Spleen (tissue), 11 donors: ENCODE data around the gene NEURL4. TPM values are rescaled to one million over a fixed set of nuclear protein-coding genes. Genes with fewer than 3 reads are reported as not detected.

Experiments
- DNase-seq: peaks from one replicate; pipeline ENCODE4 v3.0.0-alpha.2; 2020
- H3K27ac ChIP-seq, 8 donors: fragments of 200-600 bp; sonication (generic) in 7 of 8; 1 replicate in 4 of 8; 2 replicates in 4 of 8; pipeline versions ENCODE4 v1.5.0 to v1.8.0; 2016 to 2021; ENCODE audit warnings: inconsistent platforms in 4 of 8, mild to moderate bottlenecking in 4 of 8, moderate library complexity in 1 of 8
- H3K27me3 ChIP-seq, 7 donors: fragments of 200-600 bp; sonication (generic) in 6 of 7; replicated peaks in 1 of 7; 1 replicate in 4 of 7; 2 replicates in 3 of 7; pipeline versions ENCODE4 v1.5.0 to v1.8.0; 2016 to 2021; ENCODE audit warnings: inconsistent platforms in 3 of 7, mild to moderate bottlenecking in 1 of 7
- H3K36me3 ChIP-seq, 6 donors: fragments of 200-600 bp; sonication (generic) in 5 of 6; 1 replicate in 4 of 6; 2 replicates in 2 of 6; pipeline versions ENCODE4 v1.5.0 to v1.8.0; 2016 to 2021; ENCODE audit warnings: inconsistent platforms in 2 of 6
- H3K4me1 ChIP-seq, 6 donors: fragments of 200-600 bp; sonication (generic) in 5 of 6; 1 replicate in 3 of 6; 2 replicates in 3 of 6; pipeline versions ENCODE4 v1.5.0 to v1.8.0; 2016 to 2021; ENCODE audit warnings: inconsistent platforms in 3 of 6
- H3K4me3 ChIP-seq, 8 donors: fragments of 200-600 bp; sonication (generic) in 7 of 8; 1 replicate in 4 of 8; 2 replicates in 4 of 8; pipeline versions ENCODE4 v1.5.0 to v1.8.0; 2016 to 2021; ENCODE audit warnings: inconsistent platforms in 4 of 8, mild to moderate bottlenecking in 4 of 8, moderate library complexity in 2 of 8
- H3K9me3 ChIP-seq, 8 donors: fragments of 200-600 bp; sonication (generic) in 7 of 8; 1 replicate in 4 of 8; 2 replicates in 4 of 8; pipeline versions ENCODE4 v1.5.0 to v1.8.0; 2016 to 2021; ENCODE audit warnings: inconsistent platforms in 4 of 8
- CTCF ChIP-seq, 11 experiments: fragments of 200-600 bp in 7 of 11; fragments of 450-650 bp in 4 of 11; sonication (generic) in 4 of 11; IDR thresholded peaks in 8 of 11; conservative IDR thresholded peaks in 3 of 11; 1 replicate in 7 of 11; 2 replicates in 4 of 11; pipeline versions ENCODE4 v1.4.0 to v1.8.0; 2016 to 2021; ENCODE audit warnings: antibody characterized with exemption in 11 of 11, inconsistent platforms in 4 of 11, mild to moderate bottlenecking in 1 of 11
- POLR2A ChIP-seq, 3 donors: fragments of 450-650 bp; IDR thresholded peaks; one replicate each; pipeline ENCODE4 v1.5.1; 2017; ENCODE audit warnings: antibody characterized with exemption in 3 of 3, mild to moderate bottlenecking in 1 of 3
- POLR2AphosphoS5 ChIP-seq, 3 donors: sonication (generic); formaldehyde crosslinking; IDR thresholded peaks; one replicate each; pipeline ENCODE4 v1.5.1; 2017; ENCODE audit warnings: antibody characterized with exemption in 3 of 3
- WGBS, 5 donors: extraction: QIAGEN DNeasy Blood & Tissue Kit in 3 of 5; methylation state at CpG; one replicate each; pipeline versions ENCODE4 v1.1.5 to v1.1.7; 2013 to 2018; 5-methylcytosine and 5-hydroxymethylcytosine counted together
- intact Hi-C: fragments of 100-400 bp; cut with DNase I; formaldehyde crosslinking; loops from one replicate; pipeline ENCODE4 v1.15.0; 2023; ENCODE audit warnings: low total_unique reads
- polyA plus RNA-seq, 3 donors: library from polyadenylated mRNA; stranded (reverse); fragments of 200-250 nt; gene quantifications; one replicate each; pipeline ENCODE4 v1.2.1, GENCODE V29; 2013
- total RNA-seq, 7 donors: library from RNA; depleted of rRNA in 3 of 7; stranded (reverse); fragments of >200 nt in 3 of 7; fragmentation: NEBNext Ultra II Directional in 4 of 7; extraction: Animal tissue kit (Norgen Biotek cat#: 25700) in 4 of 7; gene quantifications; one replicate each; pipeline versions ENCODE4 v1.1.0 to v1.2.1, GENCODE V29; 2016 to 2021
- donor health status: healthy with polysubstance abuse.
- donor health status: DM: no; HTN: no; CAD: no; lungs with moderate emphysema.
- donor health status: DM: no; HTN: no; CAD: no.
- donor health status: Bipolar disorder and iron deficiency.
- donor health status: healthy.
- donor health status: DM: no; HTN: no; CAD: no.
- donor health status: DM: yes; HTN: yes; CAD: no.

The NEURL4 gene
- total and polyA plus RNA-seq, 10 donors: 16.5 to 53.9 (median 40.3) TPM

- intact Hi-C loops: no loop called here
- 80 to 95% (median 91%) methylated on average over 1 of the region's 1 CpG for WGBS, 5 donors
- peak overlapping the region in 4 of 8 donors; percentile 80 to 95 (median 86) for H3K4me3 ChIP-seq
Measured at GRCh38 chr17:7328009-7328408, 1.1 kb downstream of the NEURL4 start.

GRCh38 chr17:7327501-7327900, 1.6 kb downstream of the NEURL4 start:
- Histone ChIP-seq H3K9me3 (no peaks in the 10 kb centered on the region), H3K4me1 (peaks cover 8 to 64% (median 43%) of the 10 kb centered on the region in 6 donors), H3K4me3 (no peak overlapping the region), H3K36me3 (peaks cover 0 to 50% (median 35%) of the 10 kb centered on the region in 6 donors), H3K27ac (no peak overlapping the region), H3K27me3 (no peaks in the 10 kb centered on the region)
- no peak for DNase-seq
- TF ChIP-seq CTCF (IDR thresholded peaks at IDR 0.05 in 8 of 11, conservative IDR thresholded peaks at IDR 0.05 in 3 of 11): no peak
- TF ChIP-seq POLR2AphosphoS5 (IDR thresholded peaks at IDR 0.05): no peak
- TF ChIP-seq POLR2A (IDR thresholded peaks at IDR 0.05): no peak
- intact Hi-C loops: no loop called here
- WGBS, 5 donors: 85 to 94% (median 90%) methylated on average over 15 to 17 of the region's 17 CpGs

More at GRCh38 chr17:7328009-7328408, 1.1 kb downstream of the NEURL4 start:
- no peak for DNase-seq
- Histone ChIP-seq H3K36me3 (peaks cover 0 to 44% (median 30%) of the 10 kb centered on the region in 6 donors), H3K9me3 (no peaks in the 10 kb centered on the region), H3K27ac (peak overlapping the region in 3 of 8 donors; percentile 92 to 95 (median 95)), H3K4me1 (peaks cover 8 to 69% (median 43%) of the 10 kb centered on the region in 6 donors), H3K27me3 (no peaks in the 10 kb centered on the region)
- TF ChIP-seq POLR2A (IDR thresholded peaks at IDR 0.05) (no peak), POLR2AphosphoS5 (IDR thresholded peaks at IDR 0.05) (no peak), CTCF (IDR thresholded peaks at IDR 0.05 in 8 of 11, conservative IDR thresholded peaks at IDR 0.05 in 3 of 11) (no peak)

GRCh38 chr17:7327056-7327455, 2.1 kb downstream of the NEURL4 start:
- intact Hi-C loops: no loop called here
- Histone ChIP-seq H3K4me1 (peaks cover 8 to 60% (median 38%) of the 10 kb centered on the region in 6 donors), H3K36me3 (peaks cover 0 to 54% (median 39%) of the 10 kb centered on the region in 6 donors), H3K27me3 (no peaks in the 10 kb centered on the region), H3K27ac (no peak overlapping the region), H3K9me3 (no peaks in the 10 kb centered on the region), H3K4me3 (no peak overlapping the region)
- DNase-seq: no peak
- TF ChIP-seq POLR2AphosphoS5 (IDR thresholded peaks at IDR 0.05) (no peak), POLR2A (IDR thresholded peaks at IDR 0.05) (no peak), CTCF (IDR thresholded peaks at IDR 0.05 in 8 of 11, conservative IDR thresholded peaks at IDR 0.05 in 3 of 11) (no peak)
- 89 to 97% (median 95%) methylated on average over 6 to 7 of the region's 7 CpGs for WGBS, 5 donors

- no peaks in the 10 kb centered on the region for H3K27me3 ChIP-seq
- H3K36me3 ChIP-seq: peaks cover 0 to 63% (median 48%) of the 10 kb centered on the region in 6 donors
Measured at GRCh38 chr17:7326186-7326585, 2.9 kb downstream of the NEURL4 start.

More at GRCh38 chr17:7326186-7326585, 2.9 kb downstream of the NEURL4 start:
- TF ChIP-seq CTCF (IDR thresholded peaks at IDR 0.05 in 8 of 11, conservative IDR thresholded peaks at IDR 0.05 in 3 of 11): no peak
- TF ChIP-seq POLR2A (IDR thresholded peaks at IDR 0.05): no peak
- TF ChIP-seq POLR2AphosphoS5 (IDR thresholded peaks at IDR 0.05): no peak
- 92 to 96% (median 94%) methylated on average over 4 to 11 of the region's 11 CpGs for WGBS, 5 donors
- Histone ChIP-seq H3K9me3 (no peaks in the 10 kb centered on the region), H3K4me3 (no peak overlapping the region), H3K27ac (no peak overlapping the region), H3K4me1 (peaks cover 8 to 51% (median 35%) of the 10 kb centered on the region in 6 donors)
- DNase-seq: no peak
- intact Hi-C loops: no loop called here
